GM21360 (cell line): ENCODE measurements around the gene MCUR1.
A peak's percentile ranks its signal among the peaks of the same experiment; 100 is the strongest.
"Not testable (repeated sequence)": the region's sequence is repeated elsewhere in the genome, so short reads cannot be mapped to it uniquely, and the experiment has no call there.

Experiments used
- ATAC-seq: cut with Tn5 transposase; IDR thresholded peaks from one replicate; pipeline ENCODE4 v1.9.1; 2021; ENCODE audit warnings: mild to moderate bottlenecking, moderate library complexity; ENCODE audit not compliant: unreplicated experiment

Gene MCUR1

DNA sequence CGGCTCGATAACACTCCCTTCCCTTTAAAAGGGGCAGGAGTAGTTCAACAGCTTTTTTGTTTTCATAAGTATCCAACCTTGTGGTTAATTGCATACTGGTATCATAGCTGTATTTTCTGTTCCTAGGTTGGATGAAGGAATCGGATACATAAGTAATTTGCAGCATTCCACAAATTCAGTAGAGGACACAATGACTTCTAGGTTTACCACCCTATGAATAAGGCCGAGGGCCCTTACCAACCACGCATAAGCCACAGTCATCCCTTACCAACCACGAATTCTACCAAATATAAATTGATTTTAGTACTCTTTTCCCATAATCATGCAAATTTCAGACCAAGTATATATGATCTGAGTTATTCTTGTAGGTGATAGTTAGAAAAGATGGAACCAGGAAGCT is 36.3 kb downstream of the MCUR1 start:
- no peak for ATAC-seq

DNA sequence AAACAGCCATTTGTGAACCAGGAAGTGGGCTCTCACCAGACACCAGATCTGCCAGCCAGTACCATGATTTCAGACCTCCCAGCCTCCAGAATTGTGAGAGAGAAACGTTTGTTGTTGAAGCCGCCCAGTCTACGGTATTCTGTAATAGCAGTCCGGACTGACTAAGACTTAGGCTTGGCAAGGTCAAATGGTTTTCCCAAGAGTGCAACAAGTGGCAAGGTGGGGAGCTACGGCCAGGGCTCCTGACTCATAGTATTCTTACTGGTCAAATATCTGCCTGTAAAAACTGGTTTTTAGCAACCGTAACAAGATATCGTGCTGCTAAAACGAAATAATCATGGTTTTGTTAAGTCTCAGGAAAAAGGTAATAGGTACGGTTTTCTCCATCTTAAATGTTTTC is 37.8 kb downstream of the MCUR1 start:
- no peak for ATAC-seq

DNA sequence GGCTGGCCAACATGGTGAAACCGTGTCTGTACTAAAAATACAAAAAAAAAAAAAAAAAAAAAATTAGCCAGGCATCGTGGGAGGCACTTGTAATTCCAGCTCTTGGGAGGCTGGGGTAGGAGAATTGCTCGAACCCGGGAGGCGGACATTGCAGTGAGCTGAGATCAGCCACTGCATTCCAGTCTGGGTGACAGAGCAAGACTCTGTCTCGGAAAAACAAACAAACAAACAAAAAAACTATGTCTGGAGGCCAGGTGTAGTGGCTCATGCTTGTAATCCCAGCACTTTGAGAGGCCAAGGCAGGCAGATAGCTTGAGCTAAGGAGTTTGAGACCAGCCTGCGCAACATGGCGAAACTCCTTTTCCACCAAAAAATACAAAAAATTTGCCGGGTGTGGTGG is 38.9 kb downstream of the MCUR1 start:
- not testable (repeated sequence) for ATAC-seq

- ATAC-seq, result not testable (repeated sequence)
Observed at GRCh38 chr6:13772358-13773030, 41.9 kb downstream of the MCUR1 start.

DNA sequence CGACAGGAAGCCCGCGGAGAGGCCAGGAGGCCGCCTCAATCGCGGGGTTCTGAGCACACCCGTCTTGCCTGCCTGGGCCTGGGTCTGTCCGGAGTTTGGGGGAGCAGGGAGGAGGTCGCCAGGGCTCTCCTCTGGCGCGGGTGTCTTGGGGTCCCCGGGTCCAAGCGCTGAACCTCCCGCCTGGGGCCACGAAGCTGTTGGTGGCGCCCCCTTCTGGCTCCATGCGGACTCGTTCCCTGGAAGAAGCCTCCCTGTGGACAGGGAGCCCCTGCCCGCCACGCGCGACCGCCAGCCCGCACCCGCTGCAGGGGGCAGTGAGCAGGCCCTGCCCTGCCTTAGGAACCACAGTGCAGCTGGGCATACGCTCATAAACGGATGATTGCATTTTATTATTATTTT is 44.7 kb downstream of the MCUR1 start:
- ATAC-seq, result no peak

- ATAC-seq, result no peak
Observed at GRCh38 chr6:13769034-13769654, 45.2 kb downstream of the MCUR1 start.

DNA sequence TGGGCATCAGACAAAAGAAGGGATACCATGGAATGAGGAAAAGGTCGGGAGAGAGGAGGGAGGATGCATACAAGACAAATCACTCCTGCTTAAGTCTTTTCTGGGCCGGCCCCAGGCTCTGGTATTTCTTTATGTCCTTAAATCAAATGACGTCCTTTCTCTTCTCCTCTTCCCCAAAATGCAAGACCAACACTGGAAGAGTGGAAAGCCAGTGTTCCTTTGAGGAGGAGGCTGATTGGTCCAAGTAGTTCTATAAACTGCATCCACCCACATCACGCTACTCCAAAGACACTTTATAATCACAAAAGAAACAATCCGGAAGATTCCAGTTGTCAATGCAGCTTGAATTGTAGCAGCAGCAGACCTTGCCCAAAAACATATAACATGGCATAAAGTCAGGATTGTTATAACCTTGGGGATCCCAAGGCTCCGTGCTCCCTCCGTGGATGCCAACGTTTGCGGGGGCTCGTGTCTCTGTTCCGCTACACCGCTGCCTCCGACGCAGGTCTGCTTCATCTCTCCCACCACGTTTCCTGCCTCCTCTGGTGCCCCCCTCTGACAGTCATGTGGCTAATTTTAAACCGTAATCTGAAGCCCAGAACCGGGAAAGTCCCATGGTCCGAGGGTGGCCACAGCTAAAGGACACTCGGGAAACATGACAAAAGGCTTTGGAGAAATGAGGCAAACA is 47.1 kb downstream of the MCUR1 start:
- no peak for ATAC-seq

- no peak for ATAC-seq
Observed at GRCh38 chr6:13766201-13766634, 48.1 kb downstream of the MCUR1 start.

GRCh38 chr6:13765570-13765969 is 48.8 kb downstream of the MCUR1 start:
- ATAC-seq, result no peak

- no peak for ATAC-seq
Observed at GRCh38 chr6:13764996-13765395, 49.4 kb downstream of the MCUR1 start.

- ATAC-seq, result peak; percentile 75
Observed at GRCh38 chr6:13763740-13764381, 50.5 kb downstream of the MCUR1 start.

- ATAC-seq, result no peak
Observed at GRCh38 chr6:13762611-13763441, 51.5 kb downstream of the MCUR1 start.

- ATAC-seq, result no peak
Observed at GRCh38 chr6:13761361-13762036, 52.9 kb downstream of the MCUR1 start.

GRCh38 chr6:13760307-13761304 is 53.8 kb downstream of the MCUR1 start:
- ATAC-seq, result no peak

- no peak for ATAC-seq
Observed at GRCh38 chr6:13759025-13759424, 55.3 kb downstream of the MCUR1 start.

GRCh38 chr6:13754644-13755043 is 59.7 kb downstream of the MCUR1 start:
- no peak for ATAC-seq

DNA sequence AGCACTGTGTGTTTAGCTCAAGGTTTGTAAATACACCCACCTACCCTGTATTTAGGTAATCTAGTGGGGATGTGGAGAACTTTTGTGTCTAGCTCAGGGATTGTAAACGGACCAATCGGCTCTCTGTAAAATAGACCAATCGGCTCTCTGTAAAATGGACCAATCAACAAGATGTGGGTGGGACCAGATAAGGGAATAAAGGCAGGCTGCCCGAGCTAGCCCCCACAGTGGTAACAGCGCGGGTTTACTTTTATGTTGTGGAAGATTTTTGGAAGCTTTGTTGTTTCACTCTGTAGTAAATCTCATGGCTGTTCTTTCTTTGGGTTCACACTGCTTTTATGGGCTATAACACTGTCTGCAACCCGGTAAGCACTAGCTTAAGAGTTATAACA is 70.6 kb downstream of the MCUR1 start:
- no peak for ATAC-seq

DNA sequence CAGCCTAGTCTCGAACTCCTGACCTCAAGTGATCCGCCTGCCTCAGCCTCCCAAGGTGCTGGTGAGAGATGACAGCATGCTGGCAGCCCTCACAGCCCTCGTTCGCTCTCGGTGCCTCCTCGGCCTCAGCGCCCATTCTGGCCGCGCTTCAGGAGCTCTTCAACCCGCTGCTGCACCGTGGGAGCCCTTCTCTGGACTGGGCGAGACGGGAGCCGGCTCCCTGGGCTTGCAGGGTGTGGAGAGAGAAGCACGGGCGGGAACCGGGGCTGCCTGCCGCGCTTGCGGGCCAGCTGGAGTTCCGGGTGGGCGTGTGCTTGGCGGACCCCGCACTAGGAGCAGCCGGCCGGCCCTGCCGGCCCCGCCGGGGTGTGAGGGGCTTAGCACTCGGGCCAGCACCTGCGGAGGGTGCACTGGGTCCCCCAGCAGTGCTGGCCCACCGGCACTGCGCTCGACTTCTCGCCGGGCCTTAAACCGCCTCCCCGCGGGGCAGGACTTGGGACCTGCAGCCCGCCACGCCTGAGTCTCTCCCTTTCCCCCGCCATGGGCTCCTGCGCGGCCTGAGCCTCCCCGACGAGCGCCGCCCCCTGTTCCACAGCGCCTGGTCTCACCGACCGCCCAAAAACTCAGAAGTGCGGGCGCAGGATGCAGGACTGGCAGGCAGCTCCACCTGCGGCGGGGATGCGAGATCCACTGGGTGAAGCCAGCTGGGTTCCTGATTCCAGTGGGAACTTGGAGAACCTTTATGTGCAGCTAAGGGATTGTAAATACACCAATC is 71.2 kb downstream of the MCUR1 start:
- no peak for ATAC-seq
